ENCODE data around the gene MAGEB17. TPM values are rescaled to one million over a fixed set of nuclear protein-coding genes. Genes with fewer than 3 reads are reported as not detected.

MAGEB17 gene
- total and polyA plus RNA-seq, 2 experiments from 2014 or later = 0.14 to 0.42 TPM

GRCh38 chrX:16191605-16192004 is 24.3 kb downstream of the MAGEB17 start (continued):
- TF ChIP-seq ETS1 (IDR thresholded peaks at IDR 0.05) (no peak), CREB1 (CRISPR knock-in tag; IDR thresholded peaks at IDR 0.05; ENCODE audit: low read depth) (no peak), REST (IDR thresholded peaks at IDR 0.05; ENCODE audit: unreplicated experiment) (no peak), CTCF (conservative IDR thresholded peaks at IDR 0.05; ENCODE audit: low read depth in 2 of 2) (no peak), POLR2AphosphoS5 (IDR thresholded peaks at IDR 0.05; ENCODE audit: low read depth) (no peak), ZNF114 (CRISPR knock-in tag; IDR thresholded peaks at IDR 0.05) (no peak), JUNB (IDR thresholded peaks at IDR 0.05; ENCODE audit: unreplicated experiment) (no peak)

- no peak overlapping the region for H3K27ac Mint-ChIP-seq
- no peaks in the 10 kb centered on the region; the same call in 2 of the 3 replicates for H3K36me3 Mint-ChIP-seq (ENCODE audit: low read depth)
- H3K27me3 ChIP-seq (ENCODE audit: insufficient read depth) = no peaks in the 10 kb centered on the region
- no peaks in the 10 kb centered on the region for H4K20me1 ChIP-seq (replicated peaks; ENCODE audit: insufficient read depth)
- TF ChIP-seq POLR2AphosphoS5 (IDR thresholded peaks at IDR 0.05; ENCODE audit: low read depth) = no peak
- no peak for TF ChIP-seq NANOG (IDR thresholded peaks at IDR 0.05; ENCODE audit: borderline replicate concordance)
- no peak for TF ChIP-seq JUNB (IDR thresholded peaks at IDR 0.05; ENCODE audit: unreplicated experiment)
- TF ChIP-seq CREB1 (CRISPR knock-in tag; IDR thresholded peaks at IDR 0.05; ENCODE audit: low read depth) = no peak
- TF ChIP-seq EZH2 (IDR thresholded peaks at IDR 0.05; ENCODE audit: low read depth, unreplicated experiment) = no peak
- ATAC-seq = no peak
- H3K36me3 ChIP-seq (ENCODE audit: insufficient read depth) = no peaks in the 10 kb centered on the region
- H3K27me3 Mint-ChIP-seq (ENCODE audit: insufficient read depth, low read depth, poor library complexity) = no peaks in the 10 kb centered on the region
- 0 out of 2 replicates have a peak, but pooled peaks cover 10% of the 10 kb centered on the region for H3K4me1 ChIP-seq (ENCODE audit: insufficient read depth)
- H3K79me2 ChIP-seq (replicated peaks; ENCODE audit: insufficient read depth) = no peaks in the 10 kb centered on the region
- no peaks in the 10 kb centered on the region; the same call in 2 of the 3 replicates for H3K9me3 Mint-ChIP-seq
- no peak overlapping the region for H3K4me2 ChIP-seq
- H3F3A ChIP-seq (replicated peaks; ENCODE audit: low read depth) = no peaks in the 10 kb centered on the region
- H3K4me3 Mint-ChIP-seq = no peak overlapping the region
- no peak overlapping the region for H3K4me3 ChIP-seq
- H2AFZ ChIP-seq = no peak overlapping the region
- no peak overlapping the region for H3K27ac ChIP-seq (ENCODE audit: low read depth)
- peaks cover 20% of the 10 kb centered on the region; the same call in 2 of the 3 replicates for H3K4me1 Mint-ChIP-seq
- DNase-seq (ENCODE audit: low spot score) = no peak
- peaks cover 6% of the 10 kb centered on the region; the same call in 1 of the 2 replicates for H3K9me2 ChIP-seq (ENCODE audit: insufficient read depth)
These were observed 29.5 kb downstream of the MAGEB17 start for GRCh38 chrX:16196829-16197228.
